Caki2 (cell line): ENCODE measurements around the gene C4BPB. TPM values are rescaled to one million over a fixed set of nuclear protein-coding genes. Genes with fewer than 3 reads are reported as not detected.
"Not testable (repeated sequence)": the region's sequence is repeated elsewhere in the genome, so short reads cannot be mapped to it uniquely, and the experiment has no call there.

Experiments
- DNase-seq: peaks from one replicate; pipeline ENCODE4 v3.0.0-alpha.2; 2015; ENCODE audit warnings: low read depth
- in situ Hi-C: cut with HindIII; loops from 2 replicates; pipeline ENCODE4 v1.10.0; 2016; ENCODE audit warnings: low sequenced_read_pairs, low pct_unique_long_range_greater_than_20kb, mixed read lengths
- total RNA-seq: library from RNA; depleted of rRNA; stranded (reverse); fragments of >200 nt; shearing (Covaris generic); gene quantifications from 2 replicates; pipeline ENCODE4 v1.2.3, GENCODE V29; 2014; ENCODE audit warnings: low replicate concordance; rRNA removed

C4BPB gene, protein sequence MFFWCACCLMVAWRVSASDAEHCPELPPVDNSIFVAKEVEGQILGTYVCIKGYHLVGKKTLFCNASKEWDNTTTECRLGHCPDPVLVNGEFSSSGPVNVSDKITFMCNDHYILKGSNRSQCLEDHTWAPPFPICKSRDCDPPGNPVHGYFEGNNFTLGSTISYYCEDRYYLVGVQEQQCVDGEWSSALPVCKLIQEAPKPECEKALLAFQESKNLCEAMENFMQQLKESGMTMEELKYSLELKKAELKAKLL
- not detected in 2 replicates for total RNA-seq

DNA sequence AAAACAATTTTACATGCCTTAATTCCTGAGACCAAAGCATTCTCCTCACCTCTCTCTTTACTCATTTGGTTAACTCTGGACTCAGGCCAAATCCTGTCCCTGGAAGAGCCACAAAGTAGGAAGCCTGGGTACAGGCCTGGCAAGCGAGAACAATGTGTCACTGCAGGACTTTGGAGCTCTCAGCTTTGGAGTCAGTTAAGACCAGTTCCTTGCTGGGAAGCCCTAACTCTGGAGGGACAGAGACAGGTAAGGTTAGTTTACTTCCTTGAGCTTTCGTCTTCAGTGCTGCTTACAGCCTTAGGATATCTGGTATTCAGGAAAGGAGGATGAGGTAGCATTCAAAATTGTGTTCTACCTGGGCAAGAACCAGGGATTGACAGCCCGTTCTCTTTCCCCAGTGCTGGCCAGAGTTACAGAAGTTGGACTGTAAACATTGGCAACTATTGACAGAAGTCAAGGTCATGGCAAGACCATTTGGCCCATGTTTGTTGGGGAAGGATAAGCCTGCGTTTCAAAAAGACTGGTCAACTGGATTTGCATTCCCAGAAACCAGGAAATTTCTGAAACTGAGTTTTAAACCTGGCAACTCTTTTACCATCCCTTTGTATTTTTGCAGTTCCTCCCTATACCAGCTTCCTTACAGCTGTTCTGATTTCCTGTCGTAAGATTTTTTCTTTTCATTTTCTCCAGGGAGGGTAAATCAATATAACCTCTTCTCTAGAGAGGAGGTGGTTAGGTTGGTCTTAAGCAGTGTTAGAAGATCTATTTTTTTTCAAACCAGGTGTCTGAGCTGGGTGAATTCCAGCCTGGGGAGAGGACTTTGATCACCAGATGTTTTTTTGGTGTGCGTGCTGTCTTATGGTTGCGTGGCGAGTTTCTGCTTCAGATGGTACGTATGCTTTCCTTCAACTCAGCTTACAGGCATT is at the start of gene C4BPB:
TSS of gene C4BPB (plus strand) at position 160 of the 926 bp plus-strand sequence. CDS start at position 832, 672 bp downstream.
- in situ Hi-C loops, result no loop called here
- DNase-seq, result no peak

DNA sequence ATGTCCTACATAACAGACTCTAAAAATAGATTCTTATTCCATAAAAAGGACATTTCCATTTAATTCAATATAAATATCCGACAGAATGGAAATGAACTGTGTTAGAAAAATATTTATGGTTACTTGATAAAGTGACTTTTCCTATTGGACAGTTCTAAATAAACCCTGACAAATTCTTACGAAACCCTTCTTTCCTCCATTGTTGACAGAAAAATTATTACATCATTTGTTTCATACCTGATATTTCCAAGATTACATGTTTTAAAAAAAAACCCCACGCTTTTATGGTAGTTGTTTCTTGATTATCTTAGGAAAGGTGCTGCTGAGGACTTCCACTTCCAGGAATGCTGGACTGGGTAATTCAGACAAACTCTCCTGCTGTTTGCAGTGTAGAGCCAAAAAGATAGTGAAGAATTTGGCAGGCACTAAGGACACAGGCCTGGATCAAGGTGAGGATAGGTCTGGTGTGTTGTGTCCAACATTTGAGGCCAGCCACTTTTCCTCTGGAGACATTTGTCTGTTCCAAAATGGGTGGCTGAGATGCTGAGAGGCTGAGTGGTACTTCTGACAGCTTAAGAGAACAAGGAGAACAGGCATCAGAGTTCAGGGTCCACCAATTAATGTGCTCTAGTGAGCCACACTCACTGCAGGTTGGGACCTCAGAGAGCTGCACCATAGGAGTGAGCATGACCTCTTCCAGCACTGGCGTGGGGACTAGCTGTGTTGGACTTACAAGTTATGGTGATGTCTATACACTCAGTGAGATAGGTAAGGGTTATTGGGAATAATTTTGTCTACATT is 49.1 kb upstream of the C4BPB start:
- no peak for DNase-seq
- in situ Hi-C loops, result no loop called here

GRCh38 chr1:207040181-207040533 is 48.5 kb upstream of the C4BPB start:
- DNase-seq, result no peak
- in situ Hi-C loops, result no loop called here

GRCh38 chr1:207041397-207041796 is 47.3 kb upstream of the C4BPB start:
- in situ Hi-C loops, DNase-seq: not testable (repeated sequence)

GRCh38 chr1:207045453-207045852 is 43.2 kb upstream of the C4BPB start:
- no peak for DNase-seq
- in situ Hi-C loops, result no loop called here

- no peak for DNase-seq
- in situ Hi-C loops, result no loop called here
These were observed 41.2 kb upstream of the C4BPB start for GRCh38 chr1:207047505-207047904.

DNA sequence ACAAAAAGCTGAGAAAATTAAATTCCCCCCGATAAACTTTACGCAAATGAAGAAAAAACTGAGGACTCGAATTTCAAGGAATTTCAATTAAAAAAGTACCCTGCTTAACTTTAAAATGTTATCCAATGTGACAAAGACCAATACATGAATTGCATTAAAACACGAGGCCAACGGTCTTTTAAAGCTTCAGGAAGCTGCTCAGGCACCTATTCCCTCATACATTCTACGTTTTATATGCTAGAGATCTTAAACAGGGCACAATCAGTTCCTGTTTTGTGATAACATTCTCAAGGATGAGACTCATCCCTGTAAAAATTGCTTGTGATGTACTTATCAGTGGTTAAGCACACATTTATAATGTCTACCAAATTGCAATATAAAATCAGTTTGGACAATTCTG is 40.6 kb upstream of the C4BPB start:
- DNase-seq, result no peak
- in situ Hi-C loops, result no loop called here

- in situ Hi-C loops, result no loop called here
- DNase-seq, result no peak
These were observed 39.6 kb upstream of the C4BPB start for GRCh38 chr1:207049054-207049453.

- in situ Hi-C loops, result no loop called here
- no peak for DNase-seq
These were observed 39.1 kb upstream of the C4BPB start for GRCh38 chr1:207049514-207049913.

DNA sequence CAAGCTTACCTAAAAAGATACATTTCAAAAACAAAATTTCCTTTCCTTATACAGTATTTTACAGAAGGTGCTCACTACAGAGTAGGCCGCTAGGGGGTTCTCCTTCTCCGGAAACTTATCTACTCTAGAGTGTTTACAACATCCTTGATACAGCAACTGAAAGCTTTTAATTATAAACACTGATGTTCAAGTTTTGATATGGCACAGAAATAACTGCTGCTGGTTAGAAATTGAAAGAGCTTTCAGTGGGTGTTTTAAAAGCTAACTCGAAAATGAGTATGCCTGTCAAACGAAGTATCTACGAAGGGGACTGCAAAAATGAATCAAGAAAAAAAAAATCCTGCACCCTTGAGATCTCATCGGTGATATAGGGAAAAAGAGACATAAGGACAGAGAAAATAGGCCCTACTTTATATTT is 38.7 kb upstream of the C4BPB start:
- peak; percentile 57 for DNase-seq
- in situ Hi-C loops, result no loop called here

DNA sequence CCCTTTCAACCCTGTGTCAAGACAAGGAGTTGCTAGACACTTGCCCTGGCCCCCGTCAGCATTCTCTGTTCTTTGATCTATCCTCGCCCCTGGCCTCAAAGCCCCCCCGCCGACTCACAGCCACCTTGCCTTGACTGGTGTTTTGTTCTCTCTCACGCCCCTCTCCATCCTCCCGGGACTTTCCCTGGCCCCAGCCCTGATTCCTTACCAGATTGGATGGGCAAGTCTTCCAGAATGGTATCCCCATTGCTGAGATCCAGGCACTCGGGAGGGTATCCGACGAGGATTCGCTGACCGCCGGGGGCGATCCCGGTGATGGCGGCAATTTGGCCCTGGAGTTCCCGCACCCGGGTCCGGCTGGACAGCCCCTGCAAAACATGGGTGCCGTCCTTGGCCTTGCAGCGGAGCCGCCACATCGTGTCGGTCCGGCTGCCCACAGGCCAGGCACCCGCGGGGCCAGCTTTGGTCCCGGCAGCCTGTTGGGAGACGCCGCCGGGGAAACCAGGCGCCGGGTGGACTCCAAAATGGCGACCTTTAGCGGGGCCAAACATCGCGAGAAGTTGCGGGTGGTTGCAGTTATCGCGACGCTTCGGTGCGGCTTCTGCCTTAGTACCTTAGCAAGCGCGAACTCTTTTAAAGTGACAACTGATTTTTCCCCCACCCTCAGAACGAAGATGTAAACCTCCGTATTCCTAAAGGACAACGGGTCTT is 38.0 kb upstream of the C4BPB start:
- peak; percentile 85 for DNase-seq
- in situ Hi-C loops, result no loop called here

GRCh38 chr1:207051191-207051943 is 37.3 kb upstream of the C4BPB start, which contains the start of gene YOD1:
Gene YOD1 (minus strand): TSS chr1:207051208. CDS start chr1:207051030, 178 bp downstream.
- DNase-seq, result peak; percentile 90
- in situ Hi-C loops, result no loop called here

DNA sequence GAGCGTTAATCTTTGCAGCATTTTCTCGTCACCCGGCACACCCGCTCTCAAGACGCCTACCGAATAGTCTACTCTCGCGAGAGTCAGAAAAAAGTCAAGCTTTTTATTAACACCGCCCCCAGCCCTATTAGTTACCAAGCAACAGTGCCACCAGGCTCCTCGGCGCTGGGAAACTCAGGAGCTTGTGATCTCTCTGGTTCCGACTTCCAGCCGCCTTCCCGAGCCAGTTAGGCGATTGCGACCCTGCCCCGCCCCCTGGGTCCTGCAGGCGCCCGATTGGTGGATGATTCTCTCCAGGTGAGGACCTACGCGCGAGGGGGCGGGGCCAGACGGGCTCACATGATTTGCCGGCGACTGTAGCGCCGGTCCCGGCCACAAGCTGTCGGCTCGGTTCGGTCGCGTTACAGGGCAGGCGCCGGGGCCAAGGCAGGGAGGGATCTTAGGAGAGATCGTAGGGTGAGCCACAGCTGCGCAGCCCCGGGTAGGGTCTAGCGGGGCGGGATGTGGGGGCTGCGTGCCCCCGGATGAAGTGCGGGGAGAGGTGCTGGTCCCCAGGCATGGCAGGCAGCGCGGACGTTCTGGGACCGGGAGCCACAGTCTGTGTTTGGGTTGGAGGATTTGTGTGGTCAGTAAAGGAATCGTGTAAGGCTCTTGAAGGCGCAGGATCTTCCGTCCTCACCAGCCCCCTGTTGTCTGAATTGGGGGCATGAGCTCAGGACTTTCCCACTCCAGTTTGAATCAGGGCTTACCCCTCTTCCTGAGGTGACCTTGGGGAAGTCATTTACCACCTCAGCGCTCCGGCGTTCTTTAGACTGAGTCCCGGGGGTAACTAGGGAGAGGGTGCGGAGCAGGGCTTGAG is 35.5 kb upstream of the C4BPB start, which contains the start of gene PFKFB2:
TSS of gene PFKFB2 (plus strand) at position 365 of the 859 bp plus-strand sequence. CDS start 1,443 bp downstream, outside the sequence.
- in situ Hi-C loops, result no loop called here
- DNase-seq, result peak; percentile 99

- in situ Hi-C loops, result no loop called here
- DNase-seq, result no peak
These were observed 34.2 kb upstream of the C4BPB start for GRCh38 chr1:207054491-207054890.

DNA sequence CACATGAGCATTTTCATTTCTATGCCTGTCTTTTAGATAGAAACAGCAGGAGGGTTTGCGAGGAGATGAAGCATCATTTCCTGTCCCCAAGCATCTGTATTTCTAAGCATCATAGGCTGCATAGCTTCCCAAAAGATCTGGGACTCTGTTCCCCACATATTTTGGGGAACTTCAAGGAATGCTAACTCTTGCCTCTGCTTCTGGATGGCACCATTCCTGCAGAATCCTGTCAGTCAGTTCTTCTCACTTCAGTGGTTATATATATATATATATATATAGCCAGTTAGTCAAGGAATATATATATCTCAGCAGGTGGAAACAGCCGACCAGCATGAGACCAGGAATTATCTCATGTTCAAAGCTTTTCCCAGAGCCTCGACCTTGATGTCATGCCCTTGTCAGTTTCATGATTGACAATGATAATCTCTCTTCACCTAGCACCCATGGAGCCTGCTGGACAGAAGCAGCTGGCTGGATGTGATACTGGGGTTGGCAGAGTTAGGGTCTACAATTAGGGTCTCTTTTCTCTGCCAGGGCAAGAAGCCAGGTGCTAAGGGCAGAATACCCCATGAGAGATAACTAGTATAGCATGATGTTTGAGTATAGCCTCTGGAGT is 33.2 kb upstream of the C4BPB start:
- in situ Hi-C loops, result no loop called here

DNA sequence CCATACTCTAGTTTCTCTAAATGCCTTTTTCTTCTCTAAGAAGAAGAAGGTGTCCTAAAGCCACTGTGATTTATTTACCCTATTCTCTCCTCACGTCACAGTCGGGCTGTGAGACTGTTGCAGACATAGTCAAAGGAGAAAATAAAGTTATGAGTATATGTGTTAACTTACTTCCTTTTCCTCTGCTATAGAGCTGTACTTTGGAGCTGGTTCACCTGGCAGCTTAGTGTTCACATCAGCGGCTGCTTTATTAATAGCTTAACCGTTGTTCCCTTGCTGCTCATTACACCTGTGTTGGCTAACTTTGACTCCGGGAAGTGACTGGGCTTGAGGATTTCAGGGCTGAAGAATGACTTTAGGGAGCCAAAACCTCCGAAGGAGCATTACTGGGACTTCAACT is 32.0 kb upstream of the C4BPB start:
- in situ Hi-C loops, result no loop called here

More for the DNA sequence above, 33.2 kb upstream of the C4BPB start:
- DNase-seq, result no peak

More for the DNA sequence above, 32.0 kb upstream of the C4BPB start:
- no peak for DNase-seq
